RWPE1 (cell line): ENCODE results near the gene UBASH3A.

Experiments
- CTCF ChIA-PET: fragments of 350-600 bp; sonication (Branson Sonifier 250); formaldehyde crosslinking; extraction: SDS; loops from one replicate; lab custom pipeline; 2021; lab: Yijun Ruan, JAX
- POLR2A ChIA-PET: fragments of 400-600 bp; formaldehyde crosslinking; extraction: SDS; loops from one replicate; lab custom pipeline; 2020; ENCODE audit warnings: antibody characterized with exemption; ENCODE audit not compliant: low non-redundant PET; lab: Yijun Ruan, JAX
- DNase-seq: peaks from one replicate; pipeline ENCODE4 v3.0.0; 2012; ENCODE audit warnings: low spot score
- H3K27ac ChIP-seq: fragments of 450-650 bp; 2 replicates; pipeline ENCODE4 v1.5.1; 2017
- TF ChIP-seq, protein P1 (sequence below): fragments of 450-650 bp; conservative IDR thresholded peaks from 2 replicates; pipeline ENCODE4 v1.5.1; 2017; ENCODE audit warnings: low read depth, mild to moderate bottlenecking

The UBASH3A gene

DNA sequence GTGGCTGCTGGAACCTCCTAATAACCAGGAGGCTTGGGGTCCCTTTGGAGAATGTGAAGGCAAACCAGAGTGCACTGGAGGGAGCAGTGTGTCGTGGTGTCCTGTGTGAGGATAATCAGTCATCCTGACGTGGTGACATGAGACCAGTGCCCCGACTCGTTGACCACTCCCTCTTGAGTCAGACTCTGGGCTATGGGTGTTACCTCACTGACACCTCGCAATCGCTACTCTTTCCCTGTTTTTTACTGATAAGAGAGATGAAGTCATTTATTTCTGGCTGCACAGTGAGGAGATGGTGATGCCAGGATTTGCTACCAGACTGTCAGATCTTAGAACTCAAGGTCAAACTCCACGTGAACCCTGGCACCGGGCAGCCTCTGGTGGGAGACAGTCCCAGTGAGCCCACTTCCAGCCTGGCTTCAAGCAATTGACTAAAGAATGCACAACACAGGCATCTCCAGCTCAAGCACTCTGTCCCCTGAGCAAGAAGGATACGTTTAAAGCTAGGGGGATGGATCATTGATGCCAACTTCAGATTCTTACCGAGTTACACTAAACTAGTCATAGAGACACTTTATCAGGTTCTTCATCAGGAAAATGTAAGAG, 30.3 kb downstream of the UBASH3A start:
- ChIA-PET CTCF (no interaction called here), POLR2A (no interaction called here)
- H3K27ac ChIP-seq, result no peak overlapping the region
- TF ChIP-seq, protein P1, sequence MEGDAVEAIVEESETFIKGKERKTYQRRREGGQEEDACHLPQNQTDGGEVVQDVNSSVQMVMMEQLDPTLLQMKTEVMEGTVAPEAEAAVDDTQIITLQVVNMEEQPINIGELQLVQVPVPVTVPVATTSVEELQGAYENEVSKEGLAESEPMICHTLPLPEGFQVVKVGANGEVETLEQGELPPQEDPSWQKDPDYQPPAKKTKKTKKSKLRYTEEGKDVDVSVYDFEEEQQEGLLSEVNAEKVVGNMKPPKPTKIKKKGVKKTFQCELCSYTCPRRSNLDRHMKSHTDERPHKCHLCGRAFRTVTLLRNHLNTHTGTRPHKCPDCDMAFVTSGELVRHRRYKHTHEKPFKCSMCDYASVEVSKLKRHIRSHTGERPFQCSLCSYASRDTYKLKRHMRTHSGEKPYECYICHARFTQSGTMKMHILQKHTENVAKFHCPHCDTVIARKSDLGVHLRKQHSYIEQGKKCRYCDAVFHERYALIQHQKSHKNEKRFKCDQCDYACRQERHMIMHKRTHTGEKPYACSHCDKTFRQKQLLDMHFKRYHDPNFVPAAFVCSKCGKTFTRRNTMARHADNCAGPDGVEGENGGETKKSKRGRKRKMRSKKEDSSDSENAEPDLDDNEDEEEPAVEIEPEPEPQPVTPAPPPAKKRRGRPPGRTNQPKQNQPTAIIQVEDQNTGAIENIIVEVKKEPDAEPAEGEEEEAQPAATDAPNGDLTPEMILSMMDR, result no peak
- peak; percentile 31 for DNase-seq

DNA sequence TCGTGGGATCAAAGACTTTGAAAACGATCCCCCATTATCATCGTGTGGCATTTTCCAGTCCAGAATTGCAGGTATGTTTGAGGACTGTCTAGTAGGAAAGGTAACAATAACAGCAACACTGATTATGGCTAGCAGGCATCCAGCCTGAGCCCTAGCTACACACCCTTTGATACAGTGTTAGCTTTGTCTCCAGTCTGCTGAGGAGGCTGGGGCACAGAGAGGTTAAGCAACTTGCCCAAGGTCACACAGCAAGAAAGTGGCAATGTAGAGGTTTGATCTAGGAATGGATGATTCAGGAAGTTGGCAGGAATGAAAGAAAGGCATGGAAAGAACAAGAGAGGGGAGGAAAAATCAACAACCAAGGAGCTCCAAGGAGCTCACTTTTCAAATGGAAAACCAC, 31.2 kb downstream of the UBASH3A start:
- ChIA-PET POLR2A (no interaction called here), CTCF (no interaction called here)
- DNase-seq, result no peak
- TF ChIP-seq, protein P1, result no peak
- no peak overlapping the region for H3K27ac ChIP-seq

DNA sequence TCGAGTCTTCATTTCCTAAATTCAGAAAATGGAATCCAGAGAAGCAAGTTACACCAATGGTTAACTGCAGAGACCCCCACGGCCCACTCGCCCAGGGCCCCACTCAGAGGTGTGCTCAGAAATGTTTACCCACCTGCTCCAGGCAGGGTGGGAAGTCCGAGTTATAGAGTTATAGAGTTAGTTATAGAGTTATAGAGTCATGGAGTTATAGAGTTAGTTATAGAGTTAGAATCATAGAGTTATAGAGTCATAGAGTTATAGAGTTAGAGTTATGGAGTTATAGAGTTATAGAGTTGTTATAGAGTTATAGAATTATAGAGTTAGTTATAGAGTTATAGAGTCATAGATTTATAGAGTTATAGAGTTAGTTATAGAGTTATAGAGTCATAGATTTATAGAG, 31.7 kb downstream of the UBASH3A start:
- TF ChIP-seq, protein P1, result no peak
- ChIA-PET POLR2A (no interaction called here), CTCF (no interaction called here)
- DNase-seq, result no peak
- no peak overlapping the region for H3K27ac ChIP-seq

DNA sequence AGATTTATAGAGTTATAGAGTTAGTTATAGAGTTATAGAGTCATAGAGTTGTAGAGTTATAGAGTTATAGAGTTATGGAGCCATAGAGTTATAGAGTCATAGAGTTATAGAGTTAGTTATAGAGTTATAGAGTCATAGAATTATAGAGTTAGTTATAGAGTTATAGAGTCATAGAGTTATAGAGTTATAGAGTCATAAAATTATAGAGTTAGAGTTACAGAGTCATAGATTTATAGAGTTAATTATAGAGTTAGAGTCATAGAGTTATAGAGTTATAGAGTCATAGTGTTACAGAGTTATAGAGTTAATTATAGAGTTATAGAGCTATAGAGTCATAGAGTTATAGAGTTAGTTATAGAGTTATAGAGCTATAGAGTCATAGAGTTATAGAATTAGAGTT, 32.1 kb downstream of the UBASH3A start:
- ChIA-PET CTCF (no interaction called here), POLR2A (no interaction called here)
- TF ChIP-seq, protein P1, result no peak
- no peak for DNase-seq
- H3K27ac ChIP-seq, result no peak overlapping the region

DNA sequence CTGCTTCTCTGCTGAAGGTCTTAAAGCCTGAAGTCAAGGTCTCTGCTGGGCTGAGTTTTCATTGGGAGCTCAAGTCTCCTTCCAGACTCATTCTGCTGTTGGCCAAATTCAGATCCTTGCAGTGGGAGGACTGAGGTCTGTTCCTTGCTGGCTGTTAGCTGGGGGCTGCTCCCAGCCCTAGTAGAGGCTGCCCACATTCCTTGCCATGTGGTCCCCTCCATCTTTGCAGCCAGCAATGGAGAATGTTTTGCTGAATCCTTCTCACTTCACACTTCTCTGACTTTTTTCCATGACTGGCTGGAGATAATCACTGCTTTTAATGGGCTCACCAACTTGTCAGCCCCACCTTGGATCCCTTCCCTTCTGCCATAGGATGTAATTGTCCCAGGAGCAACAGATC, 33.2 kb downstream of the UBASH3A start:
- no peak overlapping the region for H3K27ac ChIP-seq
- POLR2A ChIA-PET, result no interaction called here
- CTCF ChIA-PET, result no interaction called here
- no peak for DNase-seq
- TF ChIP-seq, protein P1, result no peak

DNA sequence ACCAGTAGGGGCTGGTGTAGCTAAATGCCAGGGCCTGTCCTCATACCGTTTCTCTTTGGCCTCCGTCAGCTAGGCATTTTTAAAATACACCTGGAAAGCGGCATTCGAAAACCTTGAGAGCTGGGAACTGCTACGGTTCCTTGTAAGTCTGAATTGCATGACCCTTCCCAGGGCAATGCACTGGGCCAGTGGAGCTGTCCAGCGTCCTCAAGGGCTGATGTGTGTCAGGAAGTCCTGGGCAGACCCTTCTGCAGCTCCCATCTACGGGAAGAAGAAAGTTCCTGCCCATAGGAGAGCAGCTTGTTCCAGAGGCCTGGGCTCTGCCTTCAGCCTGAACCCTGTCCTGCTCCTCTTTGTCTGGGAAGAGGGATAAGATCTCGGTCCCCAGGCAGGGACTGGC, 34.1 kb downstream of the UBASH3A start:
- no peak for DNase-seq
- POLR2A ChIA-PET, result no interaction called here
- CTCF ChIA-PET, result no interaction called here
- no peak overlapping the region for H3K27ac ChIP-seq
- TF ChIP-seq, protein P1, result no peak
